Measurements from ENCODE around the gene NCKAP5. TPM values are rescaled to one million over a fixed set of nuclear protein-coding genes. Genes with fewer than 3 reads are reported as not detected.

The NCKAP5 gene
- total RNA-seq, 4 donors from 2014 or later = 2.7 to 11.7 (median 5.6) TPM

GRCh38 chr2:132850688-132851087, 717.6 kb downstream of the NCKAP5 start:
- Histone ChIP-seq H3K27ac (no peak overlapping the region), H3K4me3 (no peak overlapping the region), H3K27me3 (no peaks in the 10 kb centered on the region), H3K36me3 (no peaks in the 10 kb centered on the region), H3K4me1 (peaks cover 0 to 3% (median 0%) of the 10 kb centered on the region in 4 donors), H3K9me3 (no peaks in the 10 kb centered on the region)
- no peak for TF ChIP-seq CTCF (IDR thresholded peaks at IDR 0.05)
- no peak for TF ChIP-seq POLR2A (IDR thresholded peaks at IDR 0.05)
- no peak for TF ChIP-seq EP300 (IDR thresholded peaks at IDR 0.05)
- WGBS, 2 donors = 84 to 86% methylated on average over 4 of the region's 4 CpGs
- no peak for DNase-seq (ENCODE audit: low spot score in 2 of 2)

DNA sequence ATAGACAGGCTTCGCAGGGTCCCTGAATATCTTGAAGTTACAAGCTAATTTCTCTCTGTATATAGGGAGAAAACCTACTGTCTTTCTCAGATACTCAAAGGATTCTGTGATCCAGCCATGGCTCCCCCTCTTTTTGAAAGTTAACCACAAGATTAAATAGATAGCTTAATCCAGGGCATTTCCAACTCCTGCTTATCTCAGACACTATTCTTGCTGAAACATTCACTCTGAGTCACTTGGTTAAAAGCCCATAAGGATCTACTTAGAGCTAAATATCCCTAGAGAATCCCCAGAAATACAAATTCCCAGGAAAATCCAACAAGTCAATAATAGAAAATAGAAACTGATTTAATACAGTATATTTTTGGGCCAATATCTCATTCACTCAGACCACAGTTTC, 719.1 kb downstream of the NCKAP5 start:
- Histone ChIP-seq H3K9me3 (no peaks in the 10 kb centered on the region), H3K4me3 (no peak overlapping the region), H3K27me3 (no peaks in the 10 kb centered on the region), H3K4me1 (peaks cover 0 to 3% (median 0%) of the 10 kb centered on the region in 4 donors), H3K36me3 (no peaks in the 10 kb centered on the region), H3K27ac (no peak overlapping the region)
- DNase-seq (ENCODE audit: low spot score in 2 of 2) = no peak
- 88 to 91% methylated on average over 1 of the region's 1 CpG for WGBS, 2 donors
- TF ChIP-seq POLR2A (IDR thresholded peaks at IDR 0.05) (no peak), CTCF (IDR thresholded peaks at IDR 0.05) (no peak)

GRCh38 chr2:132845339-132845738, 722.9 kb downstream of the NCKAP5 start:
- DNase-seq (ENCODE audit: low spot score in 2 of 2) = no peak
- TF ChIP-seq POLR2A (IDR thresholded peaks at IDR 0.05) = no peak
- no peak for TF ChIP-seq CTCF (IDR thresholded peaks at IDR 0.05)
- no peak for TF ChIP-seq EP300 (IDR thresholded peaks at IDR 0.05)

GRCh38 chr2:132844585-132844984, 723.7 kb downstream of the NCKAP5 start:
- H3K36me3 ChIP-seq = no peaks in the 10 kb centered on the region
- no peaks in the 10 kb centered on the region for H3K9me3 ChIP-seq
- TF ChIP-seq EP300 (IDR thresholded peaks at IDR 0.05) = no peak
- no peak for TF ChIP-seq POLR2A (IDR thresholded peaks at IDR 0.05)
- no peak for TF ChIP-seq CTCF (IDR thresholded peaks at IDR 0.05)
- 77 to 83% methylated on average over 4 of the region's 4 CpGs for WGBS, 2 donors
- H3K27ac ChIP-seq = no peak overlapping the region
- H3K27me3 ChIP-seq = no peaks in the 10 kb centered on the region
- no peak for DNase-seq (ENCODE audit: low spot score in 2 of 2)
- H3K4me1 ChIP-seq = no peaks in the 10 kb centered on the region
- no peak overlapping the region for H3K4me3 ChIP-seq

More at GRCh38 chr2:132845339-132845738, 722.9 kb downstream of the NCKAP5 start:
- Histone ChIP-seq H3K27ac (no peak overlapping the region), H3K36me3 (no peaks in the 10 kb centered on the region), H3K4me3 (no peak overlapping the region), H3K4me1 (no peaks in the 10 kb centered on the region), H3K27me3 (no peaks in the 10 kb centered on the region), H3K9me3 (no peaks in the 10 kb centered on the region)

DNA sequence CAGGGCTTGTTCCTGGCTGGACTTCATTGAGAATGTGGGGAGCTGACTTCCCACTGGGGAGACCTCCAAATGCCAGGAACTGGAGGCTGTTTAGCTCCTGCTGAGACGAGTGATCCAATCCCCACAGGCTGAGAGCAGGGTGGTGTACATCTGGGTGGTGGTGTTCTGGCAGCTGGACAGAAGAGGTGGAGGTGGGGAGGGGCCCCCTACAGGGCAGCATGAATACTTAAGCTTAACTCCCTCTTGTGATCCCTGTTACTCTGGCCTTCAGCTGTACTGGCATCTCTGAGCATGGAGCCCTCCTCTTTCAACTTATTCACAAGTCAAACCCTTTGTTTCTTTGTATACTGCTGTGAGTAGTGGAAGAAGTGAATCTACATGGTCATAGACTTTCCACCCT, 730.5 kb downstream of the NCKAP5 start:
- no peak overlapping the region for H3K4me3 ChIP-seq
- peaks cover 0 to 10% (median 0%) of the 10 kb centered on the region in 4 donors for H3K9me3 ChIP-seq
- 71% methylated on average over 1 of the region's 1 CpG for WGBS, 2 donors
- TF ChIP-seq EP300 (IDR thresholded peaks at IDR 0.05) (no peak), CTCF (IDR thresholded peaks at IDR 0.05) (no peak), POLR2A (IDR thresholded peaks at IDR 0.05) (no peak)
- no peak overlapping the region for H3K27ac ChIP-seq
- no peaks in the 10 kb centered on the region for H3K27me3 ChIP-seq
- no peaks in the 10 kb centered on the region for H3K4me1 ChIP-seq
- DNase-seq (ENCODE audit: low spot score in 2 of 2) = no peak
- no peaks in the 10 kb centered on the region for H3K36me3 ChIP-seq
